CD4-positive, alpha-beta T cell (primary cell): Measurements from ENCODE around the gene STX16. TPM values are rescaled to one million over a fixed set of nuclear protein-coding genes. Genes with fewer than 3 reads are reported as not detected.

Experiments used
- ATAC-seq: fragments of 200-7000 bp; cut with Tn5 transposase; one replicate; pipeline ENCODE4 v1.10.0; 2022; ENCODE audit warnings: mild to moderate bottlenecking; ENCODE audit not compliant: poor library complexity
- CTCF ChIA-PET: fragments of 350-600 bp; sonication (Branson Sonifier 250); formaldehyde crosslinking; loops from one replicate; lab custom pipeline; 2021; ENCODE audit warnings: antibody characterized with exemption, inconsistent platforms; lab: Charles Lee
- POLR2A ChIA-PET: fragments of 350-600 bp; sonication (Branson Sonifier 250); formaldehyde crosslinking; loops from one replicate; lab custom pipeline; 2021; ENCODE audit warnings: antibody characterized with exemption, inconsistent platforms; lab: Charles Lee
- DNase-seq, 14 experiments: peaks; one replicate each; pipeline ENCODE4 v3.0.0-alpha.2; 2013 to 2020; ENCODE audit warnings: mixed read lengths in 2 of 14
- H3K27ac ChIP-seq, 2 donors: one replicate each; pipeline versions ENCODE4 v1.5.1 to v1.7.0; 2013; ENCODE audit warnings: low read length in 2 of 2, low read depth in 1 of 2, mild to moderate bottlenecking in 1 of 2
- H3K27me3 ChIP-seq, 2 experiments: 1 replicate in 1 of 2; 2 replicates in 1 of 2; pipeline versions ENCODE4 v1.6.1 to v1.7.0; 2013; ENCODE audit warnings: low read length in 2 of 2, control low read depth in 1 of 2, mild to moderate bottlenecking in 1 of 2, moderate library complexity in 1 of 2; ENCODE audit not compliant: insufficient read depth in 2 of 2, control insufficient read depth in 1 of 2
- H3K36me3 ChIP-seq: one replicate; pipeline ENCODE4 v1.6.1; 2013; ENCODE audit warnings: low read length, control low read depth; ENCODE audit not compliant: insufficient read depth
- H3K4me1 ChIP-seq: one replicate; pipeline ENCODE4 v1.6.1; 2013; ENCODE audit warnings: low read length, control low read depth; ENCODE audit not compliant: insufficient read depth
- H3K4me3 ChIP-seq: one replicate; pipeline ENCODE4 v1.5.1; 2013; ENCODE audit warnings: mild to moderate bottlenecking, low read length, moderate library complexity
- H3K9me3 ChIP-seq, 2 experiments: 1 replicate in 1 of 2; 2 replicates in 1 of 2; pipeline versions ENCODE4 v1.6.1 to v1.7.0; 2013; ENCODE audit warnings: low read length in 2 of 2, mild to moderate bottlenecking in 2 of 2, control low read depth in 1 of 2, moderate library complexity in 1 of 2; ENCODE audit not compliant: control insufficient read depth in 1 of 2, insufficient read depth in 1 of 2
- H3K27ac Mint-ChIP-seq: one replicate; pipeline ENCODE4 v1.8.0; 2020; ENCODE audit warnings: mixed read lengths
- H3K27me3 Mint-ChIP-seq: one replicate; pipeline ENCODE4 v1.8.0; 2021; ENCODE audit warnings: mixed read lengths
- H3K36me3 Mint-ChIP-seq: one replicate; pipeline ENCODE4 v1.8.0; 2021; ENCODE audit warnings: low read depth, mixed read lengths
- H3K4me1 Mint-ChIP-seq: one replicate; pipeline ENCODE4 v1.8.0; 2021; ENCODE audit warnings: low read depth, mixed read lengths
- H3K4me3 Mint-ChIP-seq: one replicate; pipeline ENCODE4 v1.8.0; 2020; ENCODE audit warnings: mild to moderate bottlenecking, mixed read lengths
- H3K9me3 Mint-ChIP-seq: one replicate; pipeline ENCODE4 v1.8.0; 2020; ENCODE audit warnings: mixed read lengths
- CTCF ChIP-seq: fragments of 200-600 bp; IDR thresholded peaks from one replicate; pipeline ENCODE4 v1.8.0; 2022; ENCODE audit warnings: antibody characterized with exemption, mild to moderate bottlenecking
- intact Hi-C, 2 experiments: fragments of 100-400 bp; cut with DNase I in 1 of 2; cut with micrococcal nuclease in 1 of 2; formaldehyde crosslinking; loops; one replicate each; pipeline versions ENCODE4 v1.15.1 to v1.9.0; 2023 to 2025; cut with DNase I, micrococcal nuclease
- total RNA-seq, 174 experiments: library from RNA in 2 of 174; stranded (reverse) in 2 of 174; gene quantifications; one replicate each; pipeline ENCODE4 v1.2.3 and lab custom pipeline; 2021 to 2026

Gene STX16
- total RNA-seq, 2 experiments from 2014 or later = 179 to 181 TPM

- H3K27ac ChIP-seq = no peak overlapping the region
- ChIA-PET POLR2A (no interaction called here), CTCF (no interaction called here)
- no peak overlapping the region for H3K4me3 ChIP-seq
- Mint-ChIP-seq H3K4me1 (no peaks in the 10 kb centered on the region), H3K27ac (no peak overlapping the region), H3K9me3 (no peaks in the 10 kb centered on the region), H3K36me3 (no peaks in the 10 kb centered on the region), H3K4me3 (no peak overlapping the region), H3K27me3 (peaks cover 6% of the 10 kb centered on the region)
- no peak for TF ChIP-seq CTCF
- intact Hi-C loops = no loop called here
- no peak for DNase-seq
- no peaks in the 10 kb centered on the region for H3K27me3 ChIP-seq
- H3K4me1 ChIP-seq = no peaks in the 10 kb centered on the region
- no peaks in the 10 kb centered on the region for H3K9me3 ChIP-seq
- H3K36me3 ChIP-seq = no peaks in the 10 kb centered on the region
- no peak for ATAC-seq
These were observed 37.8 kb upstream of the STX16 start for GRCh38 chr20:58613061-58613854.

GRCh38 chr20:58614366-58614765 lies 36.7 kb upstream of the STX16 start:
- Mint-ChIP-seq H3K36me3 (no peaks in the 10 kb centered on the region), H3K27me3 (peaks cover 13% of the 10 kb centered on the region), H3K4me1 (no peaks in the 10 kb centered on the region), H3K4me3 (no peak overlapping the region), H3K9me3 (no peaks in the 10 kb centered on the region), H3K27ac (no peak overlapping the region)
- ChIA-PET POLR2A (no interaction called here), CTCF (no interaction called here)
- no peak overlapping the region for H3K4me3 ChIP-seq
- H3K36me3 ChIP-seq = no peaks in the 10 kb centered on the region
- H3K9me3 ChIP-seq = peaks cover 0 to 4% of the 10 kb centered on the region in 2 experiments
- peaks cover 0 to 6% of the 10 kb centered on the region in 2 experiments for H3K27me3 ChIP-seq
- intact Hi-C loops = no loop called here
- H3K27ac ChIP-seq = no peak overlapping the region
- no peaks in the 10 kb centered on the region for H3K4me1 ChIP-seq
- no peak for ATAC-seq
- TF ChIP-seq CTCF = no peak
- DNase-seq = no peak

- no peak for ATAC-seq
- Histone ChIP-seq H3K27ac (no peak overlapping the region), H3K4me1 (no peaks in the 10 kb centered on the region), H3K36me3 (no peaks in the 10 kb centered on the region), H3K4me3 (no peak overlapping the region), H3K9me3 (peaks cover 0 to 5% of the 10 kb centered on the region in 2 experiments), H3K27me3 (peaks cover 3 to 8% of the 10 kb centered on the region in 2 experiments)
- ChIA-PET CTCF (no interaction called here), POLR2A (no interaction called here)
- H3K27me3 Mint-ChIP-seq = peaks cover 20% of the 10 kb centered on the region
- no peaks in the 10 kb centered on the region for H3K9me3 Mint-ChIP-seq
- intact Hi-C loops = no loop called here
- no peak for DNase-seq
- H3K27ac Mint-ChIP-seq = no peak overlapping the region
- TF ChIP-seq CTCF = no peak
- no peaks in the 10 kb centered on the region for H3K36me3 Mint-ChIP-seq
- H3K4me1 Mint-ChIP-seq = no peaks in the 10 kb centered on the region
- H3K4me3 Mint-ChIP-seq = no peak overlapping the region
These were observed 35.9 kb upstream of the STX16 start for GRCh38 chr20:58614984-58615760.
